KOPT-K1 (cell line): ENCODE results near the gene CARD14.

Source experiments
- H3K27ac ChIP-seq: fragments of 200-600 bp; sonication (generic); 2 replicates; pipeline ENCODE4 v1.5.1; 2016; ENCODE audit warnings: antibody characterized with exemption, mild to moderate bottlenecking, low read depth, low read length; ENCODE audit not compliant: poor library complexity, severe bottlenecking
- H3K36me3 ChIP-seq: fragments of 200-600 bp; sonication (generic); 2 replicates; pipeline ENCODE4 v1.5.1; 2017; ENCODE audit warnings: antibody characterized with exemption, mild to moderate bottlenecking, low read length, moderate library complexity; ENCODE audit not compliant: insufficient read depth
- H3K9me3 ChIP-seq: fragments of 200-600 bp; sonication (generic); 2 replicates; pipeline ENCODE4 v1.5.1; 2017; ENCODE audit warnings: antibody characterized with exemption, low read length, mild to moderate bottlenecking; ENCODE audit not compliant: insufficient read depth, poor library complexity, severe bottlenecking

The CARD14 gene

DNA sequence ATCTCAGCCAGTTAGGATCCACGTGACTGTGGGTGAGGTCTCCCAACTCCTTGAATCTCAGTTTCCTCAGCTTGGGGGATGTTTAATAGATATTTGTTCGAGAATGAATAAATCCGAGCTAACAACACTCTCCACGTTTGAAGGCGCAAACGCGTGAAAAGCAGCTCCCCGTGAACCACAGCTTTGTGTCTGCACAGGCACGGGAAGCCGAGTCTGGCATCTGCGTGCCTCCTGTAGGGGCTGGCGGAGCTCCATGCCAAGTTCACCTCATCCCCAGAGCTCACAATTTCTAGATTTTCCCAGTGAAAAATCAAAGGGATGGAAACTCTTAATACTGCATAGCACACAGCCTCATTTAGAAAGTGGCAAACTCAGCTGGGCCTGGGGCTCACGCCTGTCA is 36.0 kb downstream of the CARD14 start:
- H3K9me3 ChIP-seq: no peaks in the 10 kb centered on the region

DNA sequence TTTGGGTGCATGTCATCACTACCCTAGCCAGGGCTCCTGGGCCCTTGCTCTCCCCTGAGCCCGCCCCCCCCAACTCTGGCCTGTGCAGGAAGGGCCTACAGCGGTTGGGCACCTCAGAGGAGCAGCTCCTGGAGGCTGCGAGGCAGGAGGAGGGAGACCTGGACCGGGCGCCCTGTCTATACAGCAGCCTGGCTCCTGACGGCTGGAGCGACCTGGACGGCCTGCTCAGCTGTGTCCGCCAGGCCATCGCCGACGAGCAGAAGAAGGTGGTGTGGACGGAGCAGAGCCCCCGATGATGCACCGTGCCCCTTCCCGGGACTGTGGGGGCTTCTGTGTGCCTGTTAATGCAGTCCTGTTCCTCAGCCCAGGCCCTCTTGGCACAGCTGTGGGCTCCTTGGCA is 38.2 kb downstream of the CARD14 start:
- Histone ChIP-seq H3K27ac (no peak overlapping the region), H3K36me3 (no peaks in the 10 kb centered on the region)

More for the DNA sequence above, 36.0 kb downstream of the CARD14 start:
- Histone ChIP-seq H3K27ac (no peak overlapping the region), H3K36me3 (no peaks in the 10 kb centered on the region)

DNA sequence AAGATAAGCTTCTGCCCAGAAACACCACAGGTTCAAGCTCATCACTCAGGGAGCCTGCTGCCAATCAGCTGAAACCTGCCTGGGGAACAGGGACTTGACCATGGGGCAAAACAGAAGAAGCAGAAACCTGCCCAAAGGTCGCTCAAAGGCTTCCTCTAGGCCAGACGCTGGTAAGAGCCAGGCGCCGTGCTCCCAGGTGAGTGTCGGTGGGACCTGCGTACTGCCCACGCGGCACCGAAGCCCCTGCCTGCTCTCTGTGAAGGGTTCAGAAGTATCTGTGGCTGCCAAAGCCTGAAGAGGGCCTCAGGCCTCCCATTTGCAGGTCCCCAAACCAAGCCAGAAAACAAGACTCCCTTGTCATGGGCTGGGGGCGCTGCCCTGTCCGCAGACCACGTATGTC is 39.9 kb downstream of the CARD14 start:
- Histone ChIP-seq H3K36me3 (no peaks in the 10 kb centered on the region), H3K9me3 (no peaks in the 10 kb centered on the region)

More for the DNA sequence above, 38.2 kb downstream of the CARD14 start:
- H3K9me3 ChIP-seq: no peaks in the 10 kb centered on the region

DNA sequence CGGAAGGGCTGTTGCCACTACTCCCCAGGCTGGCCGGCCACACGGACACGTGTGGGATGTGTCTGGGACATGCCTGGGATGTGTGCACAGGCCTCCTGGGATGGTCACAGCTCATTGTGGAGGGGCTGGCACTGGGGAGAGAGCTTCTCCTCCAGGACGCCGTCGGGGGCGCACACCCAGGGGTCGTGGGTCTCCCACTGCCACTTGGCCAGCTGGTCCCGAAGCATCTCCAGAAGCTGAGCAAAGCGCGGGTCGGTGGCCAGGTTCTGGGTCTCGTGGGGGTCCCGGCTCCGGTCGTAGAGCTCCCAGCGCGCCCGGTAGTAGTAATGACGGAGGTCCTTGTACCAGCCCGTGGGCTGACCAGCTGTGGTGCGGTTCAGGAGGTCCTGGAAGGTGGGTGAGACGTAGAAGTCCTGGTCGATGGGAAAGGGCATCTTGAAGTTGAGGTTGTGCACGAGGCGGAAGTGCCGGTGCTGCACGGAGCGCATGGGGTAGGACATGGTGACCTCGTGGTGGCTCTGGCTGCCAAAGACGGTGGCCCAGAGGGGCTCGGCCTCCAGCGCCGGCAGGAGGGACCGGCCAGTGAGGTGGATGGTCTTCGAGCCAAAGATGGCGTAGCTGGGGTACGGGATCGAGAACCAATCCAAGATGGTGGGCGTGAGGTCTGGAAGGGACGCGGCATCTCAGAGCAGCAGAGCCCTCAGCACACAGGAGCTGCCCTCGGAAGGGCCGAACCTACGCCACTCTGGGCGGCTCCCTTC is 40.7 kb downstream of the CARD14 start:
- Histone ChIP-seq H3K36me3 (no peaks in the 10 kb centered on the region), H3K27ac (no peak overlapping the region), H3K9me3 (no peaks in the 10 kb centered on the region)

More for the DNA sequence above, 39.9 kb downstream of the CARD14 start:
- no peak overlapping the region for H3K27ac ChIP-seq

DNA sequence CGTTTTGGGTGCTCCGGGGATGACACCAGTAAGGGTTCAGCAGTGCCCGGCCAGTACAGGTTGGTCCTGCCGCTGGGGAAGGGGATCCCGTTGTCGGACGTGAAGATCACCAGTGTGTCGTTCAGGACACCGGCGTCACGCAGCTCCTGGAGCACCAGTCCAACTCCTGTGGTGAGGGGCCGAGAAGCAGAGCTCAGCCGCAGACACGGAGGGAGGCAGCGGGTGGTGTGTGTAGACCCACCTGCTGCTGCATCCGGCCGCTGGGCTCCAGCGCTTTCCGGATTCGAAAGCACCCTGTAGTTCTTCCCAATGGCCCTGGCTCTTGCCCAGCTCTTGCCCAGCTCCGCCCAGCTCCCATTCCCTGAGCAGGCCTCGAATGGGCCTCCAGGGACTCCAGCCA is 42.3 kb downstream of the CARD14 start:
- H3K27ac ChIP-seq: no peak overlapping the region
- H3K36me3 ChIP-seq: no peaks in the 10 kb centered on the region
- H3K9me3 ChIP-seq: no peaks in the 10 kb centered on the region

DNA sequence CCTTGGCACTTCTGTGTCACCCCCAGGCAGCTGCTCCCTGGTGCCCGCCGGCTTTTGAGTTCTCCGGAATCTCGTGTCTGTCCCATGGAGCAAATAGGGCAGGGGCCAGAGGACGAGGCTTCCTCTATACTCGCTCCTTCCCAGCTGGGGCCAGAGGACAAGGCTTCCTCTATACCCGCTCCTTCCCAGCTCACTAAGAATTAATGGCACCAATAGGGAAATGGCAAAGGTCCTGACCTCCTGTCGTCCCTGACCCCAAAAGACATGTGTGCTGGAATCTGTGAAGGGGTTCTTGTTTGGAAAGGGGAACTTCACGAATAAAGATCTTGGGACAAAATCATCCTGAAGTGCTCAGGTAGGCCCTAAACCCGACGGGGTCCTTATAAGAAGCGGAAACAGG is 42.7 kb downstream of the CARD14 start:
- Histone ChIP-seq H3K9me3 (no peaks in the 10 kb centered on the region), H3K27ac (no peak overlapping the region), H3K36me3 (no peaks in the 10 kb centered on the region)

DNA sequence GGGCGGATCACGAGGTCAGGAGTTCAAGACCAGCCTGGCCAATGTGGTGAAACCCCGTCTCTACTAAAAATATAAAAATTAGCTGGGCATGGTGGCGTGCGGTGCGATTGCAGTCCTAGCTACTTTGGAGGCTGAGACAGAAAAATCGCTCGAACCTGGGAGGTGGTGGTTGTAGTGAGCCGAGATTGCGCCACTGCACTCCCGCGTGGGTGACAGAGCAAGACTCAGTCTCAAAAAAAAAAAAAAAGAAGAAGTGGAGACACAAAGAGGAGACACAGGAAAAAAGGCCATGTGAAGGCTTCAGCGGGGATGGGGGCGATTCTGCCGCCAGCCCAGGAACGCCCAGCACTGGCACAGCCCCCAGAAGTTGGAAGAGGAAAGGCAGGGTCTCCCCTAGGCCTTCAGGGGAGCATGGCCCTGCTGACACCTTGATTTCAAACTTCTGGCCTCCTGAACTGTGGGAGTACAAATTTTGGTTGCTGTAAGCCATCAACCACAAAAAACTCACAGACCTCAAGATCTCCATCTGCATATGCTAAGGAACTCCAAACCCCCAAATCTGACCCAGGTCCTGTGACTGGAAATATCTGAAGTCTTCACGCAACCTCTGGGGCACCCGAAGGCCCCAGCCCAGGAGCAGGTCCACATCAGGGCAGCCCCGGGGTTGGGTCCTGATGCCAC is 43.3 kb downstream of the CARD14 start:
- no peaks in the 10 kb centered on the region for H3K9me3 ChIP-seq
- H3K27ac ChIP-seq: no peak overlapping the region
- H3K36me3 ChIP-seq: no peaks in the 10 kb centered on the region

DNA sequence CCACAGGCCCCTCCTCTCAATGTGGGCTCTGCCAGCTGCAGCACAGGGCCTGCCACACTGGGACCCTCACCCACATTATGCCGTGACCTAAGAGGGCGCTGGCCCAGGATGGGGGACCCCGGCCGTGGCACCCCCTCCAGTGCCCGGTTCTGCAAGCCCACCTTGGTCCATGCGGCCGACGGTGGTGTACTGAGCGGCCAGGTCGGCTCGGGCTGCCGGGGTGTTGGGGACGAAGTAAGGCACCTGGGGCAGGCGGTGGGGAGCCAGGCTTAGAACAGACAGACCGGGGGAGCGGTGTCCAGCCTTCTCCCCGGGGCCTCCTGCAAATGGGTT is 43.8 kb downstream of the CARD14 start:
- Histone ChIP-seq H3K9me3 (no peaks in the 10 kb centered on the region), H3K36me3 (no peaks in the 10 kb centered on the region), H3K27ac (no peak overlapping the region)

DNA sequence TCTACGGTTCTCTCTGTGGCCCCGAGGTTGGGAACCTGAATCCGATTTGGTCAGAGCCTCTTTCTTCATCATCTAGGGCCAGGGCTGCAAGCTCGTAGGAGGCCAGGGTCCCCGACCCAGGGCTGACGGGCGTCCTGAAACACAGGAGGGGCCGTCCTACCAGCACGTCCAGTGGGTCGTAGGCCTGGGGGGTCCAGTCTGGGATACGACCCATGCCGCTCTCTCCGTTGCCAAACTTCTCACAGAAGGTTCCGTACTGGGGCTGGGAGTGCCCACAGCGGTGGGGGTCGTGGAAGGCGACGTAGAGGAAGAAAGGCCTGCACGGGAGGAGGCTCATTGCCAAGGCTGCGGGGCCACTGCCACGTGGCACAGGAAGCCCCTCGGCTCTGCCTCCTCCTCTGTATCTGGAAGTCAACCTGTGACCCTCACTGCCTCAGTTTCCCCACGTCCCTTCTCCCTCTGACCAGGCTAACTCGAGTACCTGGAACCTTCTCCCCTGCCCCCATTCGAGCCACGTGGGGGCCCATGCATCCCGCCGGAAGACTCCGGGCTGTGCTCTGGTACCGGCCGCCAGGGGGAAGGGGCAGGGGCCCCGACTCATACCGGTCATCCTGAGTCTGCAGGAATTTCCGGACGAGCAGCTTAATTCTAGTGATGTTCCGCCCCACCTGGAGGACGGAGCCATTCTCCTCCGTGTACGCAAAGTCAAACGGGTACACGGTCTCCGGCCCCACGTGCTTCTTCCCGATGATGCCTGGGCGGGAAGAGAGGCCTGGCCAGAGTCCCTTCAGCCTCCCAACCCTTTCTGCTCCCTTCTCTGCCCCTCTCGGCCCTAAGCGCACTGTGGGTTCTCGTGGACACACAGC is 44.4 kb downstream of the CARD14 start:
- H3K9me3 ChIP-seq: no peaks in the 10 kb centered on the region
- H3K27ac ChIP-seq: no peak overlapping the region
- no peaks in the 10 kb centered on the region for H3K36me3 ChIP-seq

DNA sequence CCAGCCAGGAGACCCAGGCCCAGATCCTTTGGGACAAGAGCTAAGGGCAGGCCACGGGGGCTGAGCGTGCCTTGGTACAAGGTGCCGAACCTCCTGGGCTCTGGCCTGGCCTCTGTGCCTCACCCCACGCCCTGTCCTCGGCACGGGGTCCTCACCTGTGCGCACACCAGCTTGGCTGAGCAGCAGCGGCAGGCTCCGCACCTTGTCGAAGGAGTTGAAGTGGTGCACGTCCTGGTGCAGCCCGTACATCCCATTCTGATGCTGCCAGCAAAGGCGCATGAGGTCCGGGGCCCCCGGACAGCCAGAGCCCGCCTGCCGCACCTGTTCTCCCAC is 45.0 kb downstream of the CARD14 start:
- no peaks in the 10 kb centered on the region for H3K9me3 ChIP-seq
- H3K27ac ChIP-seq: no peak overlapping the region
- no peaks in the 10 kb centered on the region for H3K36me3 ChIP-seq

DNA sequence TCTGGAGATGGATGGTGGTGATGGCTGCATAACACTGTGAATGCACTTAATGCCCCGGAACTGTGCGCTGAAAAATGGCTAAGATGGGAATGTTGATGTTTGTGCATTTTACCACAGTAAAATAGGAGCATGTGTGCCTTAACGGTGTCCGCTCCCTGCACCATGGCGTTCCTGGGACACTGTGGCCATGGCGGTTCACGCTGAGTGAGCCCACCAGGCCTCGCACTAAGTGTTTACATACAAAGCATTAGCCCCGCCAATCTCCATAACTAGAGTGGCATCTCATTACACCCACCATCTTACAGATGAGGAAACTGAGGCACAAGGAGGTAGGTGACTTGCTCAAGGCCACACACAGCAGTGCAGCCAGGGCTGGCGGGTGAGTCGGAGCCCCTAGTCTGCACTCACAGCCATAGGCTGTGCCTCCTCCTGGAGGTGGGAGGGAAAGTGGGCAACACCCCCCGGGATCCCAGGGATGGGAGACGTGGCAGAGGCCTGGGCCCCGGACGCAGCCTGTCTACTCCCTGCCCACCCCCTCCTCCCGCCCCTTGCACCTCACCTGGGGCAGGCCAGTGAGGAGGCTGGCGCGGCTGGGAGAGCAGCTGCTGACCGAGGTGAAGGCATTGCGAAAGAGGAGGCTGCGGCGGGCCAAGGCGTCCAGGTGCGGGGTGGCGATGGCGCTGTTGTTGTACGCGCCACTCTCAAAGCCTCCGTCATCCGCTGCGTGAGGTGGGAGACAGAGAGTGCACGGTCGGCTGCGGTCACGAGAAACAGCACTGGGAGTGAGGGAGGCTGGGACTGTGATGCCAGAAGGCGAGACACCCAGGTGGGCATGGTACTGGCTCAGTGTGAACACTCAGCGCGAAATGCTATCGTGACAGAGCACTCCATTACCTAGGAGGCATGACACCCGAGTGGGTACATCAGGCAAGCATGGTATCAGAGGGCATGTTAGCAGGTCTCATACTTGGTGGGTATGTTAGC is 46.9 kb downstream of the CARD14 start:
- no peaks in the 10 kb centered on the region for H3K9me3 ChIP-seq
- H3K27ac ChIP-seq: no peak overlapping the region
- no peaks in the 10 kb centered on the region for H3K36me3 ChIP-seq

DNA sequence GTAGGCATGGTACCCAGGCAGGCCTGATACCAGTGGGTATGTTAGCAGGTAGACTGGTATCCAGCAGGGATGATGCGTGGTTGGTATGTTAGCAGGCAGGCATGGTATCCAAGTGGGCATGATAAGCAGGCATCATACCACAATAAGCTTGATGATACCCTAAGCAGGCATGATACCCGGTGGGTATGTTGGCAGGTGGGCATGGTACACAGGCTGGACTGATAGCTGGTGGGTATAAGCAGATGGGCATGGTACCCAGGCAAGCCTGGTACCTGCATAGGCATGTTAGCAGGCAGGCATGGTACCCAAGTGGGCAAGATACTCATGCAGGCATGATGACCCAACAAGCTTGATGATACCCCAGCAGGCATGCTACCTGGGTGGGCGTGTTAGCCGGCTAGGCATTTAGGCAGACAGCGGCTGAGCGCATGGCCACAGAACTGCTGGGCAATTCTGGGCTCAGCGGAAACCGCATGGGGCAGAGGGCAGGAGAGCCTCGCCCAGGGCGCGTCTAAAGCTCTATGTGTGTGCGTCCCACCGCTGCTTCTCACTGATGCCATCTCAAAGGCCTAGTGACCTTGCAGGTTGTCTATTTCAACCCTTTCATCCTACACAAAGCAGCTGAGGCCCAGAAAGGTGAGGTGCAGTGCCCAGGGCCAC is 48.0 kb downstream of the CARD14 start:
- Histone ChIP-seq H3K9me3 (no peaks in the 10 kb centered on the region), H3K36me3 (no peaks in the 10 kb centered on the region), H3K27ac (no peak overlapping the region)

DNA sequence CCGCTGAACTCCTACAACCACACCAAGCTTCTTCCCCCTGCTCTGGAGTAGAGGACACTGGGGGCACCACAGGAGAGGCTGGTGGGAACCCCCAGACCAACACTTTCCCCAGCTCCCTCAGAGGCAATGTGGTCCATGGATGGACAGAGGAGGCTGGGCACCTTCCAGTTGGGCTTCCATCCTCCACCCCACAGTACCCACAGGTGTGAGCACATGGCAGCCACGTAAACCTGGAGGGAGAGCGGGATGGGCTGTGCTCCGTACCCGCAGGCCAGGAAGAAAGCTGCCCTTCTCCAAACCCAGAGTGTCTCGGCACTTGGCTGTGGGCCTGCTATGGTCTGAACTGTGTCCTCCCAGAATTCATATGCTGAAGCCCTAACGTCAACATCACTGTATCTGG is 48.6 kb downstream of the CARD14 start:
- no peak overlapping the region for H3K27ac ChIP-seq

More for the DNA sequence above, 48.6 kb downstream of the CARD14 start:
- Histone ChIP-seq H3K9me3 (no peaks in the 10 kb centered on the region), H3K36me3 (no peaks in the 10 kb centered on the region)
